ENCODE data around the gene CXCL11. TPM values are rescaled to one million over a fixed set of nuclear protein-coding genes. Genes with fewer than 3 reads are reported as not detected.

CXCL11 gene
- not detected for total RNA-seq

GRCh38 chr4:76035799-76036380 is at the start of gene CXCL11:
Gene CXCL11, minus strand, starts transcription at chr4:76036070. Its CDS starts 83 bp downstream, at chr4:76035987.
- H3K4me3 ChIP-seq (ENCODE audit: low read depth, poor library complexity, severe bottlenecking), result no peak within 1 kb of the TSS
- intact Hi-C loops (cut with DNase I; ENCODE audit: low total_unique reads), result no loop called here
- DNase-seq (ENCODE audit: low spot score in 2 of 2), result no peak
- 60 to 73% methylated on average over 2 of the region's 2 CpGs for WGBS, 2 donors
- no peak for TF ChIP-seq CTCF (IDR thresholded peaks at IDR 0.05)
- TF ChIP-seq POLR2A (IDR thresholded peaks at IDR 0.05), result no peak

GRCh38 chr4:76084542-76084941 is 48.7 kb upstream of the CXCL11 start:
- TF ChIP-seq POLR2A (IDR thresholded peaks at IDR 0.05) (no peak), CTCF (IDR thresholded peaks at IDR 0.05) (no peak)
- WGBS, 2 donors, result 88% methylated on average over 1 of the region's 1 CpG
- intact Hi-C loops (cut with DNase I; ENCODE audit: low total_unique reads), result no loop called here
- no peak for DNase-seq (ENCODE audit: low spot score in 2 of 2)
- no peak overlapping the region for H3K4me3 ChIP-seq (ENCODE audit: low read depth, poor library complexity, severe bottlenecking)

GRCh38 chr4:76083386-76083988 is 47.6 kb upstream of the CXCL11 start:
- TF ChIP-seq POLR2A (IDR thresholded peaks at IDR 0.05) (no peak), CTCF (IDR thresholded peaks at IDR 0.05) (no peak)
- intact Hi-C loops (cut with DNase I; ENCODE audit: low total_unique reads), result no loop called here

GRCh38 chr4:76078033-76078613 is 42.3 kb upstream of the CXCL11 start:
- H3K4me3 ChIP-seq (ENCODE audit: low read depth, poor library complexity, severe bottlenecking), result no peak overlapping the region
- 54 to 64% methylated on average over 4 of the region's 4 CpGs for WGBS, 2 donors
- no peak for DNase-seq (ENCODE audit: low spot score in 2 of 2)
- intact Hi-C loops (cut with DNase I; ENCODE audit: low total_unique reads), result no loop called here
- TF ChIP-seq CTCF (IDR thresholded peaks at IDR 0.05) (no peak), POLR2A (IDR thresholded peaks at IDR 0.05) (no peak)

More at GRCh38 chr4:76083386-76083988, 47.6 kb upstream of the CXCL11 start:
- WGBS, 2 donors, result 53 to 61% methylated on average over 3 of the region's 3 CpGs
- DNase-seq (ENCODE audit: low spot score in 2 of 2), result no peak
- H3K4me3 ChIP-seq (ENCODE audit: low read depth, poor library complexity, severe bottlenecking), result no peak overlapping the region

GRCh38 chr4:76074993-76075600 is 39.2 kb upstream of the CXCL11 start:
- TF ChIP-seq CTCF (IDR thresholded peaks at IDR 0.05), result no peak
- TF ChIP-seq POLR2A (IDR thresholded peaks at IDR 0.05), result no peak
- intact Hi-C loops (cut with DNase I; ENCODE audit: low total_unique reads), result no loop called here
- WGBS, 2 donors, result 49 to 50% methylated on average over 4 of the region's 4 CpGs
- no peak for DNase-seq (ENCODE audit: low spot score in 2 of 2)
- no peak overlapping the region for H3K4me3 ChIP-seq (ENCODE audit: low read depth, poor library complexity, severe bottlenecking)
